HG02943 (cell line): ENCODE data around the gene NAA40.

Source experiments
- ATAC-seq: cut with Tn5 transposase; IDR thresholded peaks from one replicate; pipeline ENCODE4 v1.9.1; 2021; ENCODE audit warnings: mild to moderate bottlenecking, low read depth, moderate library complexity; ENCODE audit not compliant: unreplicated experiment

The NAA40 gene

DNA sequence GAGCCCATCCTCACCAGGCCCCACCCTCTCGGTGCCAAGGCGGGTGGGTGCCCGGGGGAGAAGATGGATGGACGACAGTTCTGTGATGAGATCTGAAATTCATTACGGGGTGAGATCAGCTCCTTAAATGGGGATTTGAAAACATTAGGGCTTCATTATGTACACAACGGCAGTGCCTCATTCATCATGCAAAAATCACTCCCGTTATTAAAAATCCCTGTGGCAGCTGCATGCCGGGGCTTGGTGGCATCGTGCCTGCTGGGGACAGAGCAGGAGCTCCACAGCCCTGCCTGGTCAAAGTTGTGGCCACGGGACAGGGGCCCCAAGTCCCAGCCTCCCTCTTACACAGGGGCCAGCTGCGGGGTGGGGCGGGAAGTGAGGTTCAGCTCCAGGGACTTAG is 67.6 kb downstream of the NAA40 start:
- ATAC-seq = no peak
